ENCODE results near the gene RNU5D-1.

DNA sequence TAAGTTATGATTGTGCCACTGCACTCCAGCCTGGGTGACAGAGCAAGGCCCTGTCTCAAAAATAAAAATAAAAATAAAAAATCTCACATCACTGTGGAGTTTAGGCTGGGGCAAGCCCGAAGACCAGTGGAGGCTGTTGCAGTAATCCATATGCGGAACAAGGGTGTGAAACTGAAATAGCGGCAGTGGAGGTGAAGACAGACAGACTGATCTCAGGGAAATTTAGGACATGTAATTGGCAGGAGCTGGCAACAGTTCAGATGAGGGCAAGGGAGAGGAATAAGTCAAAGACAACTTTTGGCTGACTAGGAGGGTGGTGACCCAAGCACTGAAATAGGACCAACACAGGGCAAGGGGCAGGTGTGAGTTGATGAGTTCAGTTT is 48.1 kb downstream of the RNU5D-1 start:
- TF ChIP-seq, protein P1, sequence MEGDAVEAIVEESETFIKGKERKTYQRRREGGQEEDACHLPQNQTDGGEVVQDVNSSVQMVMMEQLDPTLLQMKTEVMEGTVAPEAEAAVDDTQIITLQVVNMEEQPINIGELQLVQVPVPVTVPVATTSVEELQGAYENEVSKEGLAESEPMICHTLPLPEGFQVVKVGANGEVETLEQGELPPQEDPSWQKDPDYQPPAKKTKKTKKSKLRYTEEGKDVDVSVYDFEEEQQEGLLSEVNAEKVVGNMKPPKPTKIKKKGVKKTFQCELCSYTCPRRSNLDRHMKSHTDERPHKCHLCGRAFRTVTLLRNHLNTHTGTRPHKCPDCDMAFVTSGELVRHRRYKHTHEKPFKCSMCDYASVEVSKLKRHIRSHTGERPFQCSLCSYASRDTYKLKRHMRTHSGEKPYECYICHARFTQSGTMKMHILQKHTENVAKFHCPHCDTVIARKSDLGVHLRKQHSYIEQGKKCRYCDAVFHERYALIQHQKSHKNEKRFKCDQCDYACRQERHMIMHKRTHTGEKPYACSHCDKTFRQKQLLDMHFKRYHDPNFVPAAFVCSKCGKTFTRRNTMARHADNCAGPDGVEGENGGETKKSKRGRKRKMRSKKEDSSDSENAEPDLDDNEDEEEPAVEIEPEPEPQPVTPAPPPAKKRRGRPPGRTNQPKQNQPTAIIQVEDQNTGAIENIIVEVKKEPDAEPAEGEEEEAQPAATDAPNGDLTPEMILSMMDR (IDR thresholded peaks at IDR 0.05), result no peak
- TF ChIP-seq POLR2A (IDR thresholded peaks at IDR 0.05), result no peak

Measured in adrenal gland (tissue), 5 donors.